ELF-1 (cell line): ENCODE data around the gene CCNI2.

Experiments used
- DNase-seq: peaks from one replicate; pipeline ENCODE4 v3.0.0-alpha.2; 2016; ENCODE audit warnings: low read depth, low spot score

The CCNI2 gene

DNA sequence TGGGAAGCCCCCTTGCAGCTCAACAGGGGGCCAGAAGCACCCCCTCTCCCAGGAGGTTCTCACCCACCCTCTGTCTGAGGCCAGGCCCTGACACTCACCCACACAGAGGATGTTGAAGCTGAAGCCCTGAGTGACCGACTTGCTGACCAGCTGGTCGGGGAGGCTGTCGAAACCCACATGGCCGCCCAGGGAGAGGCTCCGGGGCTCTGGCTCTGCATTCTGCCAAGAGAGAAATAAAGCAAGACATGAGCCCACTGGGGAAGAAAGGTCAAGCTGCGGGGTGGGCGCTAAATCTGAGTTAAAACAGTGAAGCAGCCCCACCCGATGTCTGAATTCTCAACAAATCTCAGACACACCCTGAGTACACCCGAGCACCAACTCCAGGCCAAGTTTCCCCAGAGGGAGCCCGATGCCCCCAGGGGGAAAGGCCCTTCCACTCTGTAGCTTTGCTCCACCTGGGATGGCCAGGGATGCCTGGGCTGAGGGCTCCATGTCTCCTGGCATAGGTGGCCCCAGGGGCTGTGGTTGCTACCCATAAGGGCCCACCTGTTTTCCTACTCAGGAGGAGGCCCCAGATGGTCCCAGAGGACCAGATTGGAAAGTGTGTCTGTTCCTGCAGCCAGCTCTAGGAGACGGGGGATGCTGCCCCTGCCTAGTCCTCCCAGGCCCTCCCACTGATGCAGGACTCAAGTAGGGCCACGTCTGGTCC, 18.2 kb downstream of the CCNI2 start:
- no peak for DNase-seq

DNA sequence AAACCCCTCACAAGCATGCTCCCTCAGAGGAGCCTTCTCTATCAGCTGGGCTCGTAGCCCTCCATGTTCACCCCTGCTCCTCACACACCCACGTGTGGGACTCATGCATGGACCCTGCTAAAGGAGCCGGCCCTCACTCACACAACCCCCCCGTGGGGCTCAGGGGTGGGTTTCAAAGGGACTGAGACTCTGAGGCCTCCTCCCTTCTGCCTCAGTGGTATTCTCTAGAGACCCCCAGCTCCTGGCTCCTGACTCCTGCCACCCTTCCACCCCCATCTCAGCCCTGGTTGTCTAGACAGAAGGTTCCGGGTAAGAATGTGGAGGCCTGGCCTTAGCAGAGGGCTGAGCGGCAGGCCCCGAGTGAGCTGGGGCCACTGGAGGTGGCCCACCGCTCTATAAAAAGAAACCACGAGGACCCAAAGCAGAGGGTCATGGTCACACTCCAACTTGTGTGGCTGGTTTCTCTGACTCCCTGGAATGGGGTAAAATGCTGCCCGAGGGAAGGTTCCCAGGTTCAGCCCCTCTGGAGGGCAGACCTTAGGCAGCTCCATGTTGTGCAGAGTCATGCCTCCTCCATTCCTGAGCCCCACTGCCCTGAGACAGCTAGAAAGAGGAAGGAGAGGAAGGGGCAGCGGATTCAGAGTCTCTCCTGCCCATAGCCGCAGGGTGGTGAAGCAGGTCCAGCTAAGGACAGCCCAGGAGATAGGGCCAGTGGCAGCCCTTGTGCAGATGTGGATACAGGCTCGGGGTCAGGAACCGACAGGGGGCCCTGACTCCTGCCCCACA, 19.0 kb downstream of the CCNI2 start:
- DNase-seq, result no peak

DNA sequence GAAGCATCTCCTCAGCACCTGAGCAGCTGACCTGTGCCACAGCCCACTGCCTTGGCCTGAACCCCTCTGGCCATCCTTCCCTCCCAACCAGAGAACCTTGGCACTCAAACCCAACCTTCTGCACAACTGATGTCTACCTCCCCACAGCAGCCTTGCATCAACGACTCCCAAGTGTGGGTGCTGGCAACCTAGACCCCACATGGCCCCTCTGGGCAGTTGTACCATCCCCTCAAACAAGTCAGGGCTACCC, 19.5 kb downstream of the CCNI2 start:
- DNase-seq, result no peak

DNA sequence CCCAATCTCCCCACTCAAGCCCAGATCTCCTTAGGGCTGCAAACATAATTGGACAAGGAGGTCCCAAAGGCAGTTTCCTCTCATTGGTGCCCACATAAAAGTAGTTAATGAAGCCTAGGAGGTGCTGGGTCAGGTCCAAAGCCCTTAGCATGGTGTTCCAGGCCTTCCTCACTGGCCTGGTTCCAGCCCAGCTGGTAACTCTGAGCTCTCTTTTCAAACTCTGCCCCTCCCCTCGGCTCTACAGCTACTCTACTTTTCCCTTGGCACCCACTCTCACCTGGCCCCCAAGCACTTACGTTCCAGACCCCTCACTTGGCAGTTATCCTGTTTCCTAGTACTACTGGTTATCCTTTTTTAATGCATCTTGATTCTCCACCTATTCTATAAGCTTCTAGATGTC, 19.9 kb downstream of the CCNI2 start:
- DNase-seq, result no peak

DNA sequence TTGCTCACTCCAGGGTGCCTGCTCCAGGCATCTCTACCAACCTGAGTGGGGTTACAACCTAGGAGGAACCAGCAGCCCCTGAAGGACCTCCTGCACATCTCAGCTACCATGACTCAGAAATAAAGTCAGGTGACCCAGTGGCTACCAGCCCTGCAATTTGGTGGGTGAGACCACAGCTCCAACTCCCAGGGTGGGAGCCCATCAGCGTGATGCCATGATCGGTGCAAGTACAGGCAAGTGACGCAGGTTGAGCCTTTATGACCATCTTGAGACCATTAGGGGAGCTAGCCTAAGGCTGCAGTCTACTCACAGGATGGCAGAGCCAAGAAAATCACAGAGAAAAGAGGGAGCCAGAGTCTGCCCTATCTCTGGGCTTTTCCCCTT, 21.3 kb downstream of the CCNI2 start:
- no peak for DNase-seq

DNA sequence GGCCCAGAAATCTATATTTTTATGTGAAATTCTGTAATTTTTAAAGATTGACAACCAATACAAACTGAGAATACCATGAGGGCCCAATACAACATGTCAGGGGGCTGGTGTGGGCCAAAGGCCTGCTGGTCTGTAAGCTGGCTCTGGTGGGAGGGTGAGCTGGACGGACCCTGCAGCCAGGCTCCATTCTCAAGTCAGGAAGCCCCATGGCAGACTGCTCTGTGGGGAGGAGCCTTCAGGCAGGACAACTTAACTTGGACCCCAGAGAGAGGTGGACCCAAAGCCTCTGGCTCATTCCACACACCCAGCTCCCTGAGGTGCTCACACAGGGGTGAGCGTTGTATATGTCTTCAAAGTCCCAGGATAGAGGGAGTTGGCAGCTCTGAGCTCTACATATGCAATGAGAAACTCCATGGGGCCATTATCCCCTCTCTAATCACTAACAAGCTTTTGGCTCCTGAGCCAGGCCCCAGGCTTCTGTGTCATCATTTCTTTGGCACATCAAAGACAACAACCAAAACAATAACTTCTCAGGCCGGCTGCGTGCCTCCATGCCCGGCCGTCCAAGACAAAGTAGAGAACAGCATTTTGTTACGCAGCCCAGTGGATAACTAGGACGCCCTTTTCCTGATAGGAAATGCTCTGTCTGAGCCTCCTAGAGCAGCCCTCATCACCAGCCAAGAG, 23.4 kb downstream of the CCNI2 start:
- peak; percentile 60 for DNase-seq

DNA sequence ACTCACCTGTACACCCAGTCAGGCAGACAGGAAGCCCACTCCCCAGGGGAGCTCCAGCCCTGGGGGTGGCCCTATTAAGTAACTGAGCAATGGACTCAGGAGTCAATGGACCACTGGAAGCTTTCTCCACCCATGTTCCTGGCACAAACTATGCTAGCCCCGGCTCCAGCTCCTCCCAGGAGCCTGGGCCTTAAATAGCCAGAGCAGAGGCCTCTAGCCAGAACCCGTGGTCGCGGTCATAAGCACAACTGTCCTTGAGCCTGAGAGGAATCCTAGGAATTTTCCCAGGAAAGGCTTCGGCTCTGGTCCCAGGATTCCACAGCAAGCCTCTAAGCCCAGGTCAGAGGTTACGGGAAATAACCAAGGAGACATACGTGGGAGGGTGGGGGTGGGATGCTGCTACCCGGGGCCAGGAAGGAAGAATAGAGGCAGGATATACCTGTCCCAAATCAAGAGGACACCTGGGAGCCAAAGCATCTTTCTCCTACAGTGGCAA, 24.3 kb downstream of the CCNI2 start:
- peak; percentile 93 for DNase-seq

DNA sequence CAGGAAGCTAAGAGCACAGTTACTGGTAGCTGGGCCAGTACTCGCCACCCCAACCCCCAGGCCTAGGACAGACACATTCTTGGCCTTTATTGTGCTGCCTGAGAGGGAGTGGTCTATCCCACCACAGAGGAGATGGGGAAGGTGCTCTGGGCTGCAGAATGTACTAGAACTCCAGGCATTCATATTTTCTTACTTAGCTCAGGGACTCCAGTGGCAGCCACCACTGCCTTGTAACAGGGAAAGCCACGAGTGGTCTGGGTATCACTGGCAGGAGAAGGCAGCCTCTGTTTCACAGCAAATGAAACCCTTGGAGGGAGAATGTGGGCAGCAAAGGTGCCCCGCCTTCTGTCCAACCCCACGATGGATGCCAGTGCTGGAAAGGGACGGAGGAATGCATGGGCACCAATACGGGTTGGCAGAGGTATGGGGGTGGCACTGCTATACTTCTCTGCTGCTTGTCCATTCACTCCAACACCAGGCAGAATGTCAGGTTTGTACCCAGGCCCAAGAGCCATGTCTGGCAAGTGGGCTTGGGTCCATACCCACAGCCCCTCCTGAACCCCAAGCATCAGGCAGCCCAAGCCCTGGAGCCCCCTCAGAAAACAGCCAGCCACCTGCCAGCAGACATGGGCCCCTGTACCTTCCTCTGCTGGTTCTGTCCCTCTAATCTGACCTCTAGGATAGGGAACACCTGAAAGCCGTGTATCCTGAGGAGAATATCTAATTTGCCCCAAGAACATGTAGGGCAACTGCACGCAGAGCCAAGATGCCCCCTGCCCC, 25.3 kb downstream of the CCNI2 start:
- peak; percentile 39 for DNase-seq

DNA sequence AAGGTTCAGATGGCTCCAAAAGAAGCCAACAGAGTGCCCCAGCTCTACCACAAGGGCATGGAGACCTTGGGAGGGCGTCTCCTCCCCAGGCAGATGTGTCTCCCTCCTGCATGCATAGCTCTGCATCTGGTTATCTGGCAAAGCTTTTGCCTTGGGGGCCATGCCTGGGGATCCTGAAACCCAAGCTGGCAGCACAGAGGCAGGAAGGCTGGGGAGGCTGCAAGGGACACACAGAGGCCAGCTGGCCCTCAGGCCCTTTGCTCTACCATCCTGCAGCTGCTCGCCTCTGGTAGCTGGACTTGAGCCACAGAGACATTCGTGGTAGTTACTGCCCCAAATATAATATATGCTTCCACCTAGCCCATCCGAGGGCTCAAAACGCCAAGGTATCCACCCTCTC, 25.9 kb downstream of the CCNI2 start:
- no peak for DNase-seq

DNA sequence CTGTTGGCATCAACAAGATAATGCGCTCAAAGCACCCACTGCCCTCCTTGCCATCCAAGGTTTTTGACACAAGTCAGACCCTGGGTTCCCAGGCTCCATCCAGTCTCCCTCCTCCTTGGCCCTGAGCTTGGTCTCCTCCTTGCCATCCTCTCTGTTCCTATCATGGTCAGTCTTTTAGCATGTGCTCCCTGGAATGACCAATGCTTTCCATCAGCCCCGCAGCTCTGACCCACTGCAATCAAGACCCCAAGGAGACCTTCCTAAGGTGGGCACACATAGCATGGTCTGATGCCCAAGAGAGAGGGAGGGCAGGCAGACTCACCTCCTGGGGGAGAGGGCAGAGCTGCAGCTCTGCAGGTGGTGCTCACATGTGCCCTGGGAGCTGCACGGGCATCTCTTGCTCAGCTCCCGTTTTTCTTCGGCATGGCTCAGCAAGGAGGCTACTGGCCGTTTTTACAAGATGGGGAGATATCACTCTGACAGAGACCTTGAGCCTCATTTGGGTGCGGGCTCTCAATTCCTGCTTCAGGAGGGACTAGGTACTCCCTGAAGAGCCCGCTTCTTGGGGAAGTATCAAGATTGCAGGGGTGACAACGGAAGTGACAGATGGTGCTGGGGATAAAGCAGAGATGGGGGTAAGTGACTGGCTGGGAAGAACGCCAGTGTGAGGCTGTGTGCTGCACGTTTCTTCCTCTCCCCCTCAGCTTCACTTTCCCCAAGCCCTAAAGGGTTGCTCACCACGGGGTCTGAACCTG, 26.6 kb downstream of the CCNI2 start:
- DNase-seq, result no peak

DNA sequence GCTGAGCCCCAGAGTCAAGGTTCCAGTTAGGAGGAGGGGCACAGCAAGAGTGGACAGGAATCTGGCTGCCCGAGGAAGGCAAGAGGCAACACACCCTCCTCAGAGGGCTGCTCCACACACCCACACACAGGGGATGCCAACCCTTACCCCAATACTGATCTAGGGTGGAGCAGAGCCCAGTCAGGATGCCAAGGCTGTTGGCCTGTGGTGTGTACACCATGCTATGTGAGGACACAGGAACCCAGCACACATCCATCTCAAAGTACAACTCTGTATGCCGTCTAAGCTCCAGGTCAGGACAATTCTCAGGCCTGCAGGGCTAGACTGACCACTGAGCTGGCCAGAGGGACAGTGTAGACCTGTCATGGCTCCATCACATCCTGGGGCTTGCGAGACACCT, 27.2 kb downstream of the CCNI2 start:
- no peak for DNase-seq

DNA sequence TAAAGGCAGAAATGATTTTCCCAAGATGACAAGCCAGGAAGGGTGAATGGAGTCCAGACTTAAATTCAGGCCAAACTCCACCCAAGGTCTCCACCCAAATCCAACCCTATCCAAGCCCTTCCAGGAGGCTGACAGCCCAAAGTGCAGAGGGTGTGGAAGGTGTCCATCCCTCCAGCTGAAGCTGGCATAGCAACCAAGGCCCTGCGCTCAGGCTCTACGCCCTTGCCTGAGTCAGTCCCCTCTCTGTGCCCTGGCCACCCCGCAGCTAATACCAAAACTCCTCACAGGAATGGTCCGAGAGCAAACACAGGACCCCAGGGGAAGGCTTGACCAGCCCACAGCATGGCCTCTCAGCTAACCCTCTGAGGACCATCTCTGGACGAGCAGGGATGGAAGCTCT, 27.7 kb downstream of the CCNI2 start:
- DNase-seq, result no peak

DNA sequence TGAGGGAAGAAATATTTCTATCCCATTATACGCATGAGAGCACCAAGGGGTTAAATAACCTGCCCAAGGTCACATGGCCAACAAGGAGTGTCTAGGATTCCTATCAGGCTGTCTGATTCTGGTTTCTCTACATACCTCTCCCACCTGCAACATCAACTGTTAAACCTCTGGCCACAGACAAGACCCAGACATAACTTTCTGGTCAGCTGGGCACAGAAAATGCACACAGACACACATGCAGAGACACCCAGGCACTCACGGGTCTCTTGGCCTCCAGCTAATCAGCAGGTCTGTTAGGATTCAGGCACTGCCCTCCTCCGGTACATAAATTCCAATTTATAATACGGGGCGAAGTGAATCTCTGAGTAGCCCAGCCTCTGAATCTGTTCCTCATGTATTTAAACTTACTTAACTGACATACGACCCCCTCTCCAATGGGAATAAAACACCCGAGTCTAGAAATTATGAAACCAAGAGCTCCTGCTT, 28.3 kb downstream of the CCNI2 start:
- DNase-seq, result peak; percentile 40

DNA sequence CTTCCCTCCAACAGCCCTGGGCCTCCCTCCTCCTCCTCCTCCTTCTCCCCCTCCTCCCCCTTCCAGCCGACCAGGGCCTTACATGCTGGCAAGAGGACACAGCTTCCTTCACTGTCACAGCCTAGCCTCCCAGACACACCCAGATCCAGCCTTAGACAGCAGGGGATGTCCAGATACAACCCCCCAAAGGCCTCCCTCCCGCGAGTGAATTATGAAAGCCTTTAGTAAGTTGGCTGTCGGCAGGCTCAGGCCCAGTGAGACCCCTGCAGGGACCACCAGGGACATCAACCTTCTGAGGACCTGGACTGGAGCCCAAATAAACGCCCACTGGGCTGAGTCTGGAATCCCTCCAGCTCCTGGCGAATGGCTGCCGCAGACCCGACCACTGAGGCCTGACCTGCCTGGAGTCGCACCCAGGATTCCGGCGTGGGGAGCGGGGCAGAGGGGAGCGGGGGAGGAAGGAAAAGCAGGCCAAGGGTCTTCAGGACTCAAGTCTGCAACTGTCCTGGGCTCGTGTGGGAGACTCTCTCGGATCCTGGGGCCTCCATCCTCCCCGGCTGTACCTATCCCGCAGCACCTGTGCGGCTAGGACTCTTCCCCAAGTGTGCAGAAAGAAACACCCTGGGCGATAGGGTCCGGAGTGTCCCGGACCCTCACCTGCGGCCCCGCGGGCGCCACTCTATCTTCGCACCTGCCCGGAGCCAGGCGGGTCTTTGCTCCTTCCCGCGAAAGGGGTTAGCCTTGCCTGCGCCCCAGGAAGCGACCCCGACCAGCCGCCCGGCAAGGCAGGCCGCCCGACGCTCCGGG, 29.1 kb downstream of the CCNI2 start:
- DNase-seq, result peak; percentile 49

DNA sequence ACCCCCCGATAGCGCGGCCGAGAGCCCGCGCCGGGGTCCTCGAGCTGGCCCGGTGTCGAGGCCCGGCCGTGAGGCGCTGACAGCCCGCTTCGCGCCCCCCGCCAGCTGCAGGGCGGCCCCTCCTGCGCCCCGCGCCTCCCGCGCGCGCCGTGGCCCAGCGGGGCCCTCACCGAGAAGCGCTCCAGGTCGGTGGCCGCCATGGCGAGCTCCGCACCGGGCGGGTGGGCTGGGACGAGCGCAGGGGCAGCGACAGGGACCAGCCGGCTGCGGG, 29.6 kb downstream of the CCNI2 start:
- no peak for DNase-seq

DNA sequence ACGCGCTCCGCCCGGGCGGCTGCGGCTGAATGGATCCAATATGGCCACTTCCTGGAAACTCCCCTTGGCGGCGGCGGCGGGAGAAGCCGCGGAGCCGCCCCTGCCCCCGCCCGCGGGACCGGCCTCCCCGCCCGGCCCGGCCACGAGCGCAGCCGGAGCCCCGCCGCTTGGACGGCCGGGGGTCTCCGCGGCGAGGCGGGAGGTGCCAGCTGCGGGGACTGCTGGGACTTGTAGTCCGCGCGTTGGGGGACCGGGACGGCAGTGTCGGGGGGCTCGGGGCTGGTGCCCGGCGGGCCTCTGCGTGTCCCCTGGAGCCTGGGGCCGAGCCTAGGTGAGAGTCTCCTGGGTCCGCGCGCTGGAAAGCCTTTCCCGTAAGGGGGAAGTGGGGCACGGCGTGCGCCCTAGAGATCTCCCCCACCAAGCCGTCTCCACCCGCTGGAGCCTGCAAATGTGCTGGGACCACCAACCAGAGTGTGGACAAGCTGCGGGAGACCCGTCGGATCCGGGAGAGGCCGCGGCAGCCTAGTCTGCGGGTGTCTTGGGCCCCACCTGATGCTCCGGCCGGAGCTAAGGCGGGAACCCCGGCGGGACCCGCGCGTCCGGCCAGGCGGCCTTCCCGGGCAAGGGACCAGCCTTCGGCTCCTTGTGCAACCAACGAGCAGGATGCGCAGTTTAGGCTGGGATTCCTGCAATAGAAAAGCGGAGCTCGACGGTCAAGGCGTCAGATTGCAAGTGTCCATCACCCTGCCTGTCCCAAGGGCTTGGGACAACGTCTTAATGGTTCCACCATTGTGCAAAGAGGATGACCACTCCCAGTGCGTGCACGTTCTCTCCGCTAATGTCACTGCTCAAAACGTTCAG, 30.2 kb downstream of the CCNI2 start, which contains the start of gene SEPTIN8:
TSS of gene SEPTIN8 (minus strand) at position 31 of the 861 bp plus-strand sequence. CDS start 102 bp downstream, outside the sequence.
- peak; percentile 42 for DNase-seq

DNA sequence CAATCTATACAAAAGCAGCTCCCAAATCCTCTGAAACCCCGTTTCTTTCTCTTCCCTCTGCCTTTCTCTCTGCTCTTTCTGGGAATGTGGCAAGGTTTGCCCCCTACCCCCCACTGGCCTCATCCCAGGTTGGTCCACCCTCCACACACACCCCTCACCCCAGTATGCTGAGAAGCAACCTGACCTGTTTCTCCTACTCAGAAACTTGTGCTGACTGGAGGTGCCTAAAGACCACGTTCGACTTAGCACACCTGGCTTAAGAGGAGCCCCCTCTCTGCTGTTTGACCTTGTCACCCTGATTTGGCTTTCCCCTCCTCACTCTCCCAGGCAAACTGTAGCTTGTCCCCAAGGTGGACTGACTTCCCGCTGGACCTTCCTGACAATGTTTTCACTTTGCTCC, 30.9 kb downstream of the CCNI2 start:
- no peak for DNase-seq

DNA sequence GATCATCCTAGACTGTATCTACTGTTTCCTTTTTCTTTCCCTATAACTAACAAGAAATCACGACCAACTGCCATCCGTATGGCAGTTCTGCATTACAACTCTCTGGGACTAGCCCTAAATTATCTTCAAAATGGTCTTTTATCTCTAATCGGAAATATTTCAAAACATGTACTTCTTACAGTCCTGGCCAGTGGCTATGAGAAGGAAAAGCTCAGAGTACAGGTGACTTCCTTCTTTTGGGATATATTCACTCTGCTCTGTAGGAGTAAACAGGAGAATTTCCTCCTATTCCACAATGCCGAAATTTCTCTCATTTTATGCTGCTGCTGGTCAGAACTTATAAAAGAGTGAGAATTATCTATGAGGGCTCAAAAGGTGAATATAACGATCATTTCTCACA, 31.6 kb downstream of the CCNI2 start:
- no peak for DNase-seq

DNA sequence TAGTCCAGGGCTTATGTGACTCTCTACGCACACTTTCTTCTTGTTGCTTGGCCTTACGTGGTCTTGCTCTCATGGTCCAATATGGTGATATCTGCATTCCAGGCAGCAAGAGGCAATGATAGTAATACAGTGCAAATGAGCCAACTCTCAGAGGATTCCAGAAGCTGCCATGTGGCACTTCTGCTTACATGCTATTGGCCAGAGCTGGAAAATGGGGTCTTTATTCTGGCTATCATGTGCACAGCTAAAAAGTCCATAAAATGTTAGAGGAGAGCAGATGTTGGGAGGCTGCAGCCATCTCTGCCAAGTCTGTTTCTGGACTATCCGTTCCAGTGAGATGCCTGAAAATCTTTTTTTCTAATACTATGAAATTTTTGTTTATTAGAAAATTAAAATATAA, 32.7 kb downstream of the CCNI2 start:
- DNase-seq, result no peak

DNA sequence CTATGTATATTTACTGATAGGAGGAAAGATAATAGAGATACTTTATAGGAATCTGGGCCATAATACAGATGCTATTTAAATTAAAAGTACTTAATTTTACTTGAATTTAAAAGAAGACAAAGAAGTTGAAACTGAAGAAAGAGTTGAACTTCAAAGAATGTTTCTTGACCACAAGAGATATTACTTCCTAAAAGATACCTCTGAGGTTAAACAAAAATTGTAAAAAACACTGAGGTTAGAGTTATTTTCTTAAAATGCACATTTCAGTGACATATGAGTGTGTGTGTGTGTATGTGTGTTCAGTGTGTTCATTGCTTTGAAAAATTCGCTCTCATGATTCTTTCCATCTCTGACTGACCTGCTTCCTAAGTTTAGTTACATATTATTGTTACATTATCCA, 33.4 kb downstream of the CCNI2 start:
- no peak for DNase-seq
